Activated CD4-positive, alpha-beta T cell treated with anti-CD3 and anti-CD28 coated beads, Interleukin-2, amount 10 ng/mL, durations not matched to agents 7 days and 5 days (primary cell): Measurements from ENCODE around the gene HIPK4. TPM values are rescaled to one million over a fixed set of nuclear protein-coding genes. Genes with fewer than 3 reads are reported as not detected.
"Not testable (repeated sequence)": the region's sequence is repeated elsewhere in the genome, so short reads cannot be mapped to it uniquely, and the experiment has no call there.

Experiments
- CTCF ChIA-PET: fragments of 350-600 bp; sonication (Branson Sonifier 250); formaldehyde crosslinking; loops from one replicate; lab custom pipeline; 2021; ENCODE audit warnings: antibody characterized with exemption; lab: Charles Lee
- POLR2A ChIA-PET: fragments of 350-600 bp; sonication (Branson Sonifier 250); formaldehyde crosslinking; loops from one replicate; lab custom pipeline; 2021; ENCODE audit warnings: antibody characterized with exemption; lab: Charles Lee
- DNase-seq: peaks from one replicate; pipeline ENCODE4 v3.0.0-alpha.2; 2020
- H3K27ac Mint-ChIP-seq: one replicate; pipeline ENCODE4 v1.8.0; 2021; ENCODE audit warnings: mild to moderate bottlenecking, moderate library complexity, mixed read lengths
- H3K27me3 Mint-ChIP-seq: one replicate; pipeline ENCODE4 v1.8.0; 2021; ENCODE audit warnings: mixed read lengths
- H3K36me3 Mint-ChIP-seq: one replicate; pipeline ENCODE4 v1.8.0; 2021; ENCODE audit warnings: low read depth, mixed read lengths
- H3K4me1 Mint-ChIP-seq: one replicate; pipeline ENCODE4 v1.8.0; 2021; ENCODE audit warnings: mixed read lengths
- H3K4me3 Mint-ChIP-seq: one replicate; pipeline ENCODE4 v1.8.0; 2021; ENCODE audit warnings: mild to moderate bottlenecking, moderate library complexity, mixed read lengths
- H3K9me3 Mint-ChIP-seq: one replicate; pipeline ENCODE4 v1.8.0; 2021; ENCODE audit warnings: mixed read lengths
- total RNA-seq, 2 experiments: library from RNA; stranded (reverse); gene quantifications; one replicate each; pipeline ENCODE4 v1.2.3, GENCODE V29; 2021

Gene HIPK4
- not detected for total RNA-seq

GRCh38 chr19:40390084-40390742, at the start of gene HIPK4:
Gene HIPK4, minus strand, starts transcription at chr19:40390181. Its CDS starts 279 bp downstream, at chr19:40389902.
- no peaks in the 10 kb centered on the region for H3K4me1 Mint-ChIP-seq
- no peak within 1 kb of the TSS for H3K4me3 Mint-ChIP-seq
- DNase-seq, result no peak
- no peak within 1 kb of the TSS for H3K27ac Mint-ChIP-seq
- ChIA-PET POLR2A (no interaction called here), CTCF (interaction anchor here (0.6 kb wide), 1 partner anchor 22 kb away, joined by 3 read pairs; no protein-coding TSS in a partner anchor)
- peaks cover 2% of the 10 kb centered on the region for H3K27me3 Mint-ChIP-seq
- H3K9me3 Mint-ChIP-seq, result no peaks in the 10 kb centered on the region
- H3K36me3 Mint-ChIP-seq, result no peaks in the 10 kb centered on the region

GRCh38 chr19:40438284-40438683, 48.3 kb upstream of the HIPK4 start:
- Mint-ChIP-seq H3K27ac (no peak overlapping the region), H3K27me3 (no peaks in the 10 kb centered on the region), H3K4me3 (no peak overlapping the region), H3K9me3 (no peaks in the 10 kb centered on the region), H3K36me3 (peaks cover 8% of the 10 kb centered on the region), H3K4me1 (peaks cover 21% of the 10 kb centered on the region)
- ChIA-PET POLR2A (no interaction called here), CTCF (interaction anchor here (0.6 to 3.9 kb wide), 6 partner anchors 12 to 196 kb away, joined by 3 to 20 read pairs (median 4); partner anchors contain the start of genes PLD3 and SERTAD1)
- no peak for DNase-seq

- Mint-ChIP-seq H3K9me3 (no peaks in the 10 kb centered on the region), H3K4me3 (peak overlapping the region; percentile 81), H3K27me3 (no peaks in the 10 kb centered on the region), H3K27ac (peak overlapping the region; percentile 99), H3K4me1 (peaks cover 14% of the 10 kb centered on the region), H3K36me3 (no peaks in the 10 kb centered on the region)
- peak; percentile 66 for DNase-seq
- POLR2A ChIA-PET, result no interaction called here
- CTCF ChIA-PET, result interaction anchor here (0.8 to 1.9 kb wide), 5 partner anchors 8 to 31 kb away, joined by 3 to 11 read pairs (median 3); no protein-coding TSS in a partner anchor
These were observed 43.6 kb upstream of the HIPK4 start for GRCh38 chr19:40433391-40434216.

GRCh38 chr19:40432760-40433159, 42.8 kb upstream of the HIPK4 start:
- Mint-ChIP-seq H3K4me1 (peaks cover 14% of the 10 kb centered on the region), H3K27ac (peak overlapping the region; percentile 99), H3K4me3 (peak overlapping the region; percentile 81)
- POLR2A ChIA-PET, H3K9me3 Mint-ChIP-seq, H3K27me3 Mint-ChIP-seq, H3K36me3 Mint-ChIP-seq, DNase-seq: not testable (repeated sequence)
- CTCF ChIA-PET, result interaction anchor here (0.6 to 1.9 kb wide), 4 partner anchors 8 to 893 kb away, joined by 3 to 11 read pairs (median 3); no protein-coding TSS in a partner anchor

- CTCF ChIA-PET, result interaction anchor here (0.6 to 2.0 kb wide), 2 partner anchors 34 to 1444 kb away, joined by 5 to 6 read pairs; partner anchors contain the start of gene BLVRB
- POLR2A ChIA-PET, result no interaction called here
- Mint-ChIP-seq H3K36me3 (no peaks in the 10 kb centered on the region), H3K9me3 (no peaks in the 10 kb centered on the region), H3K27ac (no peak overlapping the region), H3K27me3 (no peaks in the 10 kb centered on the region), H3K4me3 (no peak overlapping the region), H3K4me1 (peaks cover 17% of the 10 kb centered on the region)
- no peak for DNase-seq
These were observed 41.7 kb upstream of the HIPK4 start for GRCh38 chr19:40431698-40432097.

GRCh38 chr19:40430242-40430641, 40.3 kb upstream of the HIPK4 start:
- POLR2A ChIA-PET, H3K9me3 Mint-ChIP-seq, H3K27me3 Mint-ChIP-seq, H3K27ac Mint-ChIP-seq, H3K36me3 Mint-ChIP-seq, H3K4me3 Mint-ChIP-seq, DNase-seq: not testable (repeated sequence)
- CTCF ChIA-PET, result interaction anchor here (0.6 to 2.0 kb wide), 3 partner anchors 10 to 1448 kb away, joined by 4 to 6 read pairs (median 5); partner anchors contain the start of gene BLVRB
- peaks cover 22% of the 10 kb centered on the region for H3K4me1 Mint-ChIP-seq

GRCh38 chr19:40428197-40428596, 38.2 kb upstream of the HIPK4 start:
- H3K9me3 Mint-ChIP-seq, POLR2A ChIA-PET, DNase-seq, H3K36me3 Mint-ChIP-seq, H3K27me3 Mint-ChIP-seq, H3K4me3 Mint-ChIP-seq, H3K27ac Mint-ChIP-seq: not testable (repeated sequence)
- CTCF ChIA-PET, result interaction anchor here (3.0 kb wide), 1 partner anchor 13 kb away, joined by 10 read pairs; no protein-coding TSS in a partner anchor
- H3K4me1 Mint-ChIP-seq, result peaks cover 23% of the 10 kb centered on the region

- peak; percentile 100 for DNase-seq
- no peaks in the 10 kb centered on the region for H3K27me3 Mint-ChIP-seq
- ChIA-PET CTCF (interaction anchor here (0.5 to 3.0 kb wide), 8 partner anchors 8 to 394 kb away, joined by 3 to 20 read pairs (median 4); partner anchors contain the start of gene SERTAD3), POLR2A (no interaction called here)
- peaks cover 33% of the 10 kb centered on the region for H3K4me1 Mint-ChIP-seq
- H3K36me3 Mint-ChIP-seq, result peaks cover 10% of the 10 kb centered on the region
- H3K9me3 Mint-ChIP-seq, result no peaks in the 10 kb centered on the region
- H3K27ac Mint-ChIP-seq, result peak within 1 kb of the TSS; percentile 98
- H3K4me3 Mint-ChIP-seq, result peak within 1 kb of the TSS; percentile 99
These were observed 35.7 kb upstream of the HIPK4 start, which contains the start of gene SERTAD1 for GRCh38 chr19:40425450-40426287. Gene SERTAD1, minus strand, starts transcription at chr19:40425992. Its CDS starts 2,446 bp downstream, at chr19:40423546.

- ChIA-PET CTCF (interaction anchor here (0.7 to 1.2 kb wide), 3 partner anchors 8 to 176 kb away, joined by 3 to 7 read pairs (median 3); partner anchors contain the start of gene LTBP4), POLR2A (no interaction called here)
- H3K27me3 Mint-ChIP-seq, result no peaks in the 10 kb centered on the region
- H3K4me1 Mint-ChIP-seq, result peaks cover 37% of the 10 kb centered on the region
- H3K36me3 Mint-ChIP-seq, result peaks cover 10% of the 10 kb centered on the region
- H3K9me3 Mint-ChIP-seq, result no peaks in the 10 kb centered on the region
- peak overlapping the region; percentile 99 for H3K4me3 Mint-ChIP-seq
- no peak for DNase-seq
- peak overlapping the region; percentile 98 for H3K27ac Mint-ChIP-seq
These were observed 34.9 kb upstream of the HIPK4 start for GRCh38 chr19:40424637-40425449.

- peak overlapping the region; percentile 46 for H3K27ac Mint-ChIP-seq
- H3K9me3 Mint-ChIP-seq, result no peaks in the 10 kb centered on the region
- H3K27me3 Mint-ChIP-seq, result no peaks in the 10 kb centered on the region
- ChIA-PET CTCF (interaction anchor here (0.8 to 1.2 kb wide), 2 partner anchors 8 to 9 kb away, joined by 3 to 7 read pairs; no protein-coding TSS in a partner anchor), POLR2A (no interaction called here)
- peak overlapping the region; percentile 19 for H3K4me3 Mint-ChIP-seq
- DNase-seq, result no peak
- peaks cover 10% of the 10 kb centered on the region for H3K36me3 Mint-ChIP-seq
- peaks cover 40% of the 10 kb centered on the region for H3K4me1 Mint-ChIP-seq
These were observed 34.0 kb upstream of the HIPK4 start for GRCh38 chr19:40423938-40424337.

- DNase-seq, result no peak
- Mint-ChIP-seq H3K27ac (peak overlapping the region; percentile 97), H3K27me3 (no peaks in the 10 kb centered on the region), H3K9me3 (no peaks in the 10 kb centered on the region), H3K4me1 (peaks cover 45% of the 10 kb centered on the region), H3K4me3 (no peak overlapping the region), H3K36me3 (peaks cover 10% of the 10 kb centered on the region)
- POLR2A ChIA-PET, result no interaction called here
- CTCF ChIA-PET, result no interaction called here
These were observed 33.0 kb upstream of the HIPK4 start for GRCh38 chr19:40422748-40423566.
